GM21529 (cell line): ENCODE data around the gene SRSF6.
"Not testable (repeated sequence)": the region's sequence is repeated elsewhere in the genome, so short reads cannot be mapped to it uniquely, and the experiment has no call there.

Experiments
- ATAC-seq: cut with Tn5 transposase; IDR thresholded peaks from one replicate; pipeline ENCODE4 v1.9.1; 2021; ENCODE audit not compliant: unreplicated experiment

The SRSF6 gene

DNA sequence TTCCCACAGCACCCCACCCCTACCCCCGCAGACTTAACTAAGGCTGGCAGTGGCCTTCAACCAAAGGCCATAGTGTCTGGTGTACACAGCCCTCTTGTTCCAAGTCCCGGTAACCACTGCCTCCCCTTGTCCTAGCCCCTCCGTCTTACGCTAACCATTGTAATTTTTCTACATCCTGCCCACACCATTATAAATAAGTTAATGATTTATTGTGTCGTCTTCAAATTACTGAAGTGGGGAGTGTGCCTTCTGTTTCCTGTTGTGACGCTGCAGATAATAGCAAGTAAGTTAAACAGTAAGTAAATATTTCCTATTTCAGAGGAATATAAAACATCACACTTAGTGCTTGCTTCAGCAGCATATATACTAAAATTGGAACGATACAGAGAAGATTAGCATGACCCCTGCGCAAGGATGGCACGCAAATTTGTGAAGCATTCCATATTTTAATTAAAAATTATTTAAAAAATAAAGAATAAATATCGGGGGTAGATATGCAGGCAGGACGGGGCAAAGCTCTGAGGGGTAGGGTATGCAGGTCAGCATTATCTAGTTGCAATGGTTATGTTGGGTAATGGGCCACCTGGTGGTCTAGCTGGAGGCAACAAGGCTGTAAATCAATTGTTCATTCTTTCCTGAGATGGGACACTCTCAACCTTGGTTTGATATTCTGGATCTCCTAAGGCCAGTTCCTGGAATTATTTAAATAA is 15.1 kb downstream of the SRSF6 start:
- no peak for ATAC-seq

DNA sequence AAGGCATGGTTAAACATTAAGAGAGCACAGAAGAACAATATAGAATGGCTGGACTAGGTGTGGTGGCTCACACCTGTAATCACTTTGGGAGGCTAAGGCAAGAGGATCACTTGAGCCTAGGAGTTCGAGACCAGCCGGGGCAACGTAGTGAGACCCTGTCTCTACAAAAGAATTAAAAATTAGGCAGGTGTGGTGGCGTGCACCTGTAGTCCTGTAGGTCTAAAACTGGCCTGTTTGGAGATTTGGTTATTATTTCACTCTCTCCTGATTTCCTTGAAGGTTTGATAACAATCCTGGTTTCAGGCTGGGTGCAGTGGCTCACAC is 15.6 kb downstream of the SRSF6 start:
- ATAC-seq: no peak

DNA sequence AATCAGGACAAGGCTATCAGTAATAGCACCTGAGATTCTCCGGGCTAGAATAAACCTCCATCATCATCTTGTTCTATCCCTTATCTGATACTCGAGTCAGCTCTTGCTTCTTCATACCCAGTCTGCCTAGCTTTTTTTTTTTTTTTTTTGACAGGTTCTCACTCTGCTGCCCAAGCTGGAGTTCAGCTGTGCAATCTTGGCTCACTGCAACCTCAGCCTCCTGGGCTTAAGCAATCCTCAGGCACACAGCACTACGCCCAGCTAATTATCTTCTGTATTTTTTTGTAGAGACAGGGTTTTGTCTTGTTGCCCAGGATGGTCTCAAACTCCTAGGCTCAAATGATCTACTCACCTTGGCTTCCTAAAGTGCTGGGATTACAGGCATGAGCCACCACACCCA is 19.5 kb downstream of the SRSF6 start:
- no peak for ATAC-seq

DNA sequence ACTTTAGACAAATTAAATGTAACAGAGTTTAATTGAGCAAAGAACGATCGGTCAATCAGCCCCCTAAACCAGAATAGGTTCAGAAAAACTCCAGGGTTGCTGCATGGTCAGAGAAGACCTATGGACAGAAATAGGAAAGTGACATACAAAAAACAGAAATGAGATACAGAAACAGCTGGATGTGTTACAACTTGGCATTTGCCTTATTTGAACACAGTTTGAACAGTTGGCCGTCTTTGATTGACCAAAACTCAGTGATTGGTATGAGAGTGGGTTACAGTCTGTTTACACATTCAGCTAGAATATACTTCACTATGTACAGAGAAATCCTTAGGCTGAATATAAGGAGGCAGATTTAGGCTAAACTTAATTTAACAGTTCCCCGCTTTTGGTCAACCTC is 19.9 kb downstream of the SRSF6 start:
- no peak for ATAC-seq

DNA sequence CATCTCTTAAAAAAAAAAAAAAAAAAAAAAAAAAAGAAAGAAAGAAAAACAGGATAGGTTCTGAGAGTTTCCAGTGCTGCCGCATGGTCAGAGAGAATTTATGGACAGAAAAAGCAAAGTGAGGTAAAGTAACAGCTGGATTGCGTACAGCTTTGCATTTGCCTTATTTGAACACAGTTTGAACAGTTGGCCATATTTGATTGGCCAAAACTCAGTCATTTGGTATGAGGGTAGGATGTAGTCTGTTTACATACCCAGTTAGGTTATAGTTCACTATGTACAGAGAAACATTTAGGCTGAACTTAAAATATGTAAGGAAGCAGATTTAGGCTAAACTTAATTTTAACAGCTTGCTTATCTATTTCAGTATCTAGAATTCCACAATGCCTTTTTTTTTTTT is 32.3 kb downstream of the SRSF6 start:
- ATAC-seq: no peak

DNA sequence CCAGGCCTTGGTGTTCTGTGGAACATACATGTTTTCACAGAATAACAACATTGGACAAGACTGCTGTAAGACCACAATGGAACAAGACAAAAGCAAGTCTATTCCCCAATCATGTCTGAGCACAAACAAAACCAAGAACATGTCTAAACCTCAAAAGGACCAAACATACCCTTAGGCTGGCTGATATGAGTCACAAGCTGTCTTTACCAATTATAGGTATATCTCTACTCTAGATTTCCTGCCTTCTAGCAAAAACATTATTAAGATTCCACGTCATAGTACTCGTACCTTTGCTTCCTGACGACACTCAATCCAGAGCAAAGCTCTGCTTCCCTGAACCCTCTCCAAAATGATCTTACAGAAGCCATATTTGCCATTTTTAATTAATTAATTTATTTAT is 34.4 kb downstream of the SRSF6 start:
- ATAC-seq: peak; percentile 83

DNA sequence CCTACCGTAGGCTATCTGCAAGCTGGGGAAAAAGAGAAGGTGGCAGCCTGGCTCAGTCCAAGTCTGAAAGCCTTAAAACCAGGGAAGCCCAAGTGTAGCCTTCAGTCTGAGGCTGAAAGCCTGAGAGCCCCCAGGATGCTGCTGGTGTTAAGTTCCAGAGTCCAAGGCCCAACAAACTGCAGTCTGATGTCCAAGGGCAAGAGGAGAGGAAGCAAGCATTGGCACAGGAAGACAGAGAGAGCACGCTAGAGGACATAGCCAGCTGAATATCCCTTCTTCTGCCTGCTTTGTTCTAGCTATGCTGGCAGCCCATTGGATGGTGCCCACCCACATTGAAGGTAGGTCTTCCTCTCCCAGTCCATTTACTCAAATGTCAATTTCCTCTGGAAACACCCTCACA is 37.7 kb downstream of the SRSF6 start:
- ATAC-seq: no peak

DNA sequence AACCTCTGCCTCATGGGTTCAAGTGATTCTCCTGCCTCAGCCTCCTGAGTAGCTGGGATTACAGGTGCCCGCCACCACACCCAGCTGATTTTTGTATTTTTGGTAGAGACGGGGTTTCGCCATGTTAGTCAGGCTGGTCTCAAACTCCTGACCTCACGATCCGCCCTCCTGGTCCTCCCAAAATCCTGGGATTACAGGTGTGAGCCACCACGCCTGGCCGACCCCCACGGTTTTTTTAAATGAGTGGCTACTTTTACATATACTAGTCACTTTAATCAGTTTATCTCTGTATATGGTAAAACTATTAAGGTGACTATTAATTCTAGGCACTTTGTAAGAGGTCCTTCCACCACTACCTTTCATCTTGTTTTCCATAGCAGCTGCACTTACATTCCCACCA is 44.3 kb downstream of the SRSF6 start:
- ATAC-seq: not testable (repeated sequence)

DNA sequence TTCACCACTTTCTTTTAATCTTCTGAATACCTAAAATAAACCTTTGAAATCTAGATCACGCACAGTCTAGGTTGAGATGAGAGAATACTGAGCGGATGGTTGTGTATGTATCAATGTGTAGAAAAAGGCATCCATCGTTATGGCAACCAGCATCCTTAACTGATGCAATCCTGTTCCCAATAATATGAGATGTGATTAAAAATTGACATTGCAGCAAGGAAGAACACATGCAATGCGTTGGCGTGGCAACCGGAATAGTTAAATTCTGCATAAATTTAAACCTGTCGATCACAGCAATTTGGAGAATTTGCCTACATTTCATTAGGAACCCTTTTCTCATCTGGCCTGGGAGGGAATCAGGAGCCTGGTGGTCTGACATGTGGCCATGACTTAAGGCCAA is 48.5 kb downstream of the SRSF6 start:
- ATAC-seq: no peak

DNA sequence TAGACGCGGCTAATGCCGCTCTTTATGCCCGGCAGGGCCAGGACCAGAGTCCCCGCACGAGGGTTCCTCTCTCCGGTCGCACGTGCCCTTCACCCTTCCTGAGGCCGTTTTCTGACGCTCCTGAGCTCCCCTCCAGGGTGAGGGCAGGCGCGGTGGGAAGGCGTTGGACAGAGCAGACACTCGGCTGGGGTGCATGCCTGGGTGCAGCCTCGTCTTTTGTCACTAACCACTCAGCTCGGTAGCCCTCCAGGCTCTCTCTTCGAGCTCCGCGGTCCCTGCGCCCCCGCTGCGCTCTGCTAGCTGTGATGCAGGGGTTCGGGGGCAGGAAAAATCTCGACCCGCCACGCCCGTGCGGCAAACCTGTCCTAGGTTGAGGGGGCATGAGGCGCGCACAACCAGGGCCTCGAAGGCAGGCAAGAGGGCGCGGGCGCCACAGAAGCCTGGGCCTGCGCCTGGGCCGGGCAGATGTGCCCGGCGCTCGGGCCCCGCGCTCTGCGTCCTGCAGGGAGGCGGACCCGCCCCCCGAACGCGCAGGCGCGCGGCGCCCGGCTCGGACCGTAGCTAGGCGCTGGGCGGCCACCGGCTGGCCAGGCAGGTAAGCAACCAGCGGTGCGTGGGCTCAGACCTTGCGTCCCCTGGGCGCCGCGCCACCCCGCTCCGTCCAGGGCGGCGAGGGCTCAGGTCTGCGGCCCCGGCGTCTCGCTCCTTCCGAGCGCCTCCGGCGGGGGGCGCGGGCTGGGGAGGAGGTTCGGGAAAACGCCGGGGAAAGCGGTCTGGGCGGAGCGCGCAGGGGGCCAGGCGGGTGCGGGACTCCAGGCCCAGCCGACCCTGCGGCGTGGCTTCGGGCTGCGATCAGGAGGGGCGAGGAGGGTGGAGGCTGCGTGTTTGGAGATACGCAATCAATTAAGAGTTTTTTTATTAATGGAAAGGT is 49.7 kb downstream of the SRSF6 start, which contains the start of gene L3MBTL1:
TSS of gene L3MBTL1 (plus strand) at position 548 of the 931 bp plus-strand sequence. CDS start 5,807 bp downstream, outside the sequence.
- no peak for ATAC-seq

DNA sequence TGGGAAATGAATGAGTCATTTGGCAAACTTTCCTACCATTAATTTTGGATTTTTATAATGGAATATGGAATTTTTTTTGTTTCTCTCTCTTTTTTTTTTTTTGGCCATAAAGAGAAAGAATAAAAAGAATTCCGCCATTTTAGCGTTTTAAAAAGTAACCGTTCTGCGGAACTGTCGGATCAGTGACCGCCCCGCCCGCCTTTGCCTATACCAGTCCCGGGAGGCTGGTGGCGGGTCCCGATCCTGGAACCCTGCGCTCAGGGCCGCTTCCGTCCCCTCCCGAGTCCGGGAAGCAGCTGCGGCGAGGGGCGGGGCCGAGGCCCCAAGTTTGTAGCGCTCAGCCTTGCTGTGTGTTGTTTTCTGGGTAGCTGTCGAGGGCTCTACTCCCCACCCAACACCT is 50.4 kb downstream of the SRSF6 start:
- no peak for ATAC-seq

DNA sequence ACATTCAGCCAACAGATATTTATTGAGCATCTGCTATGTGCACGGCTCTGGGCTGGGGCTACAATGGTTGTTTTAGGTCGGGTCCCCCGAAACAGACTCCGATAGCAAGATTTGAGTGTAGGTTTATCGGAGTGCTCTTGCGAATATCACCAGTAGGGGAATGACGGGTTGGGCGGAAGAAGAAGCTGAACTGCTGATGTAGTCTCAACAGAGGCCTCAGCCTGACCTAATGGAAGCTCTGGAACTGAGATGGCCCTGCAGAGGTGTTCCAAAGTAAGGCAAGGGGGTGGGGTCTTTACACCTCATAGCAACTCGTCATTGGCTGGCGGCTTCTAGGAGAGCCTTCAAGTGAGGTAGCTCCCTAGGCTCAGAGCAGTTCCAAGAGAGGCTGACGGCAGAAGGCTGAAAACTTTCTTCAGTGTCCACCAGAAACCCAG is 50.9 kb downstream of the SRSF6 start:
- no peak for ATAC-seq

DNA sequence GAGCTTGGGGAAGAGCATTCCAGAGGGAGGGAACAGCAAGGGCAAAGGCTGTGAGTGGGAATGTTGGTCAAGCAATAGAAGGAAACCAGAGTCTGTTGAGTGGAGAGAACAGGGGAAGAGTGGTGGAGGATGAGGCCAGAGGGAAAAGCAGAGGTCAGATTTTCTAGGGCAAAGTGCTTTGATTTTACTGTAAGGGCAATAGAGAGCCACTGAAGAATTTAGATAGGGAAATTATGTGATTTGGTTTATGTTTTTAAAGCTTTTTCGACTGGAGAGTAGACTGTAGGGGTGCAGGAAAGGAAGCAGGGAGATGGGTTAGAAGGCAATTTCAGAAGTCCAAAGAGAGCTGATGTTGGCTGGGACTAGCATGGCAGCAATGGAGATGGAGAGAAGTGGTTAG is 54.2 kb downstream of the SRSF6 start:
- ATAC-seq: no peak

DNA sequence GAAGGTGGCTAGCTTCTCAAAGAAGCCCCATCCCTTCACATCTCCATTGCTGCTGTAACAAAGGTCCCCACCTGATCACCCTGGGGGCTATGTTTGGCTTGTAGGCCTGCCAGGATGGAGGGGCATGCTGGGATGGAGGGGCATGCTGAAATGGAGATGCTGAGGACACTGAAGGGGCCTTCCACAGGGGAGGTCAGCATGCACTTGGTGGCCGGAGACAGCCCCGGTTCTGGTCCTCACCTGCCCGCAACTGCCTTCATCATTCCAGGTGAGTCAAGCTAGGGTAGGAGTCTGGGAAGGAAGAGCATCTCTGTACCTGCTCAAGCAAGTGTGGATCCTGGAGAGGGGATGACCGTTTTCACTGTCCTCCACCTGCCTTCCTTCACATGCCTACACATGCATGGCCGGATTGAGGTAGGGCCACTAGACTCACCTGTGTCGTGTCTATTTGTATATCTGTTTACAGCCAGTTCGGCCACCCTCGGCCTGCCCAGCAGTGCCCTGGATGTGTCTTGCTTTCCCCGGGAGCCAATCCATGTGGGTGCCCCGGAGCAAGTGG is 55.8 kb downstream of the SRSF6 start:
- ATAC-seq: no peak
